ENCODE results near the gene CCDC88C. TPM values are rescaled to one million over a fixed set of nuclear protein-coding genes. Genes with fewer than 3 reads are reported as not detected.

The CCDC88C gene
- polyA plus RNA-seq, 1 donor (not counting 4 experiments of a cell fraction or from before 2014, with no cell fraction given), result 2.4 TPM

DNA sequence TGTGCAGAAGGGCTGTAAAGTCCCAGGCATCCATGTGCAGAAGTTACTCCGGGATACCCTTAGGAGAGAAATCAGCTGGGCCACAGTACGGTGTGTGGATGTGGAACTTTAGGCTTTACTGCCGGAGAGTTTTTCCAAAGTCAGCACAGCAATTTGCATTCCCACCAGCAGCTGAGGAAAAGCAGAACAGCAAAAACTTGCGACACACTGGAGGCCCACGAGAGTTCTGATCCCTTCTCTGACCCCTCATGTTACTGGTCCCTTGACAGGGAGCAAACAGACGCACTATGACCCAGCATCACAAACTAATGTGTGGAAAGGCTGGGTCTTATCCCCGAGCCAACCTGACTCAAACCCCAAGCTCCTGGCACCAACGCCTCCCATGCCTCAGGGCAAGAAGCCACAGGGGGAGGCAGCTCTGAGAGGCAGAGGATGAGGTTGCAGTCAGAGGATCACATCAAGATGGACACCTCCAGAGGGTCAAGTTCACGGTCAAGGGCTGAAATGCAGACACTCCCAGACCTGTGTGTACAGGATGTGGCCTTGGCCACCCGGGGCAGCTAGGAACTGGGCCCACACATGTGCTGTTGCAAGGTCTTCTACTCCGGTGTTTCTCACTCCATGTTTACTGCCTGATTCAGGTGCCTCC is 38.6 kb downstream of the CCDC88C start:
- dilution Hi-C loops (cut with MboI; ENCODE audit: extremely low pct_ligation_motif_present, low sequenced_read_pairs), result no loop called here
- H3K9me3 ChIP-seq (ENCODE audit: control insufficient read depth, low read depth, low read length), result no peaks in the 10 kb centered on the region
- H3K27me3 ChIP-seq (ENCODE audit: control insufficient read depth, extremely low read depth, insufficient read depth, low read length), result no peaks in the 10 kb centered on the region
- no peaks in the 10 kb centered on the region for H4K20me1 ChIP-seq (ENCODE audit: control insufficient read depth, extremely low read depth, insufficient read depth, low read length)
- no peak overlapping the region for H3K4me3 ChIP-seq (ENCODE audit: control insufficient read depth in 2 of 3, extremely low read depth in 1 of 3, insufficient read depth in 2 of 3, low read depth in 1 of 3, low read length in 3 of 3)
- TF ChIP-seq, protein P1, sequence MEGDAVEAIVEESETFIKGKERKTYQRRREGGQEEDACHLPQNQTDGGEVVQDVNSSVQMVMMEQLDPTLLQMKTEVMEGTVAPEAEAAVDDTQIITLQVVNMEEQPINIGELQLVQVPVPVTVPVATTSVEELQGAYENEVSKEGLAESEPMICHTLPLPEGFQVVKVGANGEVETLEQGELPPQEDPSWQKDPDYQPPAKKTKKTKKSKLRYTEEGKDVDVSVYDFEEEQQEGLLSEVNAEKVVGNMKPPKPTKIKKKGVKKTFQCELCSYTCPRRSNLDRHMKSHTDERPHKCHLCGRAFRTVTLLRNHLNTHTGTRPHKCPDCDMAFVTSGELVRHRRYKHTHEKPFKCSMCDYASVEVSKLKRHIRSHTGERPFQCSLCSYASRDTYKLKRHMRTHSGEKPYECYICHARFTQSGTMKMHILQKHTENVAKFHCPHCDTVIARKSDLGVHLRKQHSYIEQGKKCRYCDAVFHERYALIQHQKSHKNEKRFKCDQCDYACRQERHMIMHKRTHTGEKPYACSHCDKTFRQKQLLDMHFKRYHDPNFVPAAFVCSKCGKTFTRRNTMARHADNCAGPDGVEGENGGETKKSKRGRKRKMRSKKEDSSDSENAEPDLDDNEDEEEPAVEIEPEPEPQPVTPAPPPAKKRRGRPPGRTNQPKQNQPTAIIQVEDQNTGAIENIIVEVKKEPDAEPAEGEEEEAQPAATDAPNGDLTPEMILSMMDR (optimal IDR thresholded peaks at IDR 0.05 in 1 of 3, IDR thresholded peaks at IDR 0.05 in 1 of 3, conservative IDR thresholded peaks at IDR 0.05 in 1 of 3; ENCODE audit: extremely low read depth in 1 of 3, insufficient read depth in 2 of 3, low read length in 3 of 3), result no peak
- no peak for TF ChIP-seq EZH2 (IDR thresholded peaks at IDR 0.05; ENCODE audit: low read length)
- DNase-seq (ENCODE audit: low read depth, low spot score) (no peak), FAIRE-seq (no peak)
- H3K4me2 ChIP-seq (ENCODE audit: control insufficient read depth, extremely low read depth, insufficient read depth, low read depth, low read length), result no peak overlapping the region
- H3K79me2 ChIP-seq (ENCODE audit: control insufficient read depth, insufficient read depth, low read length), result no peaks in the 10 kb centered on the region
- H2AFZ ChIP-seq (ENCODE audit: control insufficient read depth, low read length), result no peak overlapping the region
- no peak overlapping the region for H3K9ac ChIP-seq (ENCODE audit: control insufficient read depth, extremely low read depth, insufficient read depth, low read length)
- no peaks in the 10 kb centered on the region for H3K4me1 ChIP-seq (ENCODE audit: control insufficient read depth, extremely low read depth, insufficient read depth, low read length)
- H3K27ac ChIP-seq (ENCODE audit: control insufficient read depth, insufficient read depth, low read length), result no peak overlapping the region
- no peaks in the 10 kb centered on the region for H3K36me3 ChIP-seq (ENCODE audit: control insufficient read depth in 2 of 2, extremely low read depth in 1 of 2, insufficient read depth in 2 of 2, low read length in 2 of 2)
- no peaks in the 10 kb centered on the region for H3K9me1 ChIP-seq (ENCODE audit: control insufficient read depth, extremely low read depth, insufficient read depth, low read length)

DNA sequence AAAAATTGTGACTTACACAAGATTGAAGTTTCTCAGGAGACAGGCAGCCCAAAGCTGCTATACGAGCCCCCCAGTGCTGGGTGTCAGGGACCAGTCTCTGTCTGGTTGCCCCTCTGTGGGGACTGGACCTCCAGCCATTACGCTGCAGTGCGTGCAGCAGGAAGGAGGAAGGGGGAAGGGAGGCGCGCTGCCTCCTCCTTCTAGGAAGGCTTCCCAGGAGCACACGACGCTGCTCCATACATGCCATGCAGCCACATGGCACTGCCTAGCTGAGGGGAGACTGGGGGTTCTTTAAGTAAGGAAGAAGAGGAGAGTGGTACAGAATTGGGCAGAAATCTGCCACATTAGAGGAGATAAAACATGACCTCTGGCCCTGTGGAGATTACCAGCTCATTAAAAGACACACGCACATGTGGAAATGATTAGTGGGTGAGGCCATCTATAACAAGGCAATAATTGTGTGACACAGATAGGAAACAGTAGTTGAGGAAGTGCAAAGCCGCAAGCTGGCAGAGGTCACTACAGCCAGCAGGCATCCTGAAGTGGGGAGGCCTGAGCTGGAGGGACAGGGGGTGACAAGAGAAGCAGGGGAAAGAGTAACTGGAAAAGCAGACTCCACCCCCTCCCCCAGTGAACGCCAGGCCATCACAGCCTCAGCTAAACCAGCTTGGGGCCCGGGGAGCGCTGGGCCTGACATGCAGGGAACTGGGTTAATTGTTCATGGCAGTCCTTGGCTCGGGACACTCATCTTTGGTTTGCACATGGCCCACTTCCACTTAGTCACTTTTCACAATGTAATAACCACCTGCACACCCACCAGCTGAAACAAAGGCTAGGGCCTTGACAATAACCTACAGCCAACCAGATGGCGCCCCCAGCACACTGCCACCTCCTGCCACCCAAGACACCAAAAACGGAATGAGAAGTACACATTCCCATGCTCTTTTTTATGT is 39.6 kb downstream of the CCDC88C start:
- Histone ChIP-seq H3K9me3 (ENCODE audit: control insufficient read depth, low read depth, low read length) (no peaks in the 10 kb centered on the region), H3K27ac (ENCODE audit: control insufficient read depth, insufficient read depth, low read length) (no peak overlapping the region), H3K4me1 (ENCODE audit: control insufficient read depth, extremely low read depth, insufficient read depth, low read length) (peaks cover 8% of the 10 kb centered on the region), H3K4me2 (ENCODE audit: control insufficient read depth, extremely low read depth, insufficient read depth, low read depth, low read length) (no peak overlapping the region), H4K20me1 (ENCODE audit: control insufficient read depth, extremely low read depth, insufficient read depth, low read length) (no peaks in the 10 kb centered on the region), H2AFZ (ENCODE audit: control insufficient read depth, low read length) (no peak overlapping the region), H3K79me2 (ENCODE audit: control insufficient read depth, insufficient read depth, low read length) (no peaks in the 10 kb centered on the region), H3K27me3 (ENCODE audit: control insufficient read depth, extremely low read depth, insufficient read depth, low read length) (no peaks in the 10 kb centered on the region), H3K36me3 (ENCODE audit: control insufficient read depth in 2 of 2, extremely low read depth in 1 of 2, insufficient read depth in 2 of 2, low read length in 2 of 2) (no peaks in the 10 kb centered on the region), H3K9ac (ENCODE audit: control insufficient read depth, extremely low read depth, insufficient read depth, low read length) (no peak overlapping the region), H3K4me3 (ENCODE audit: control insufficient read depth in 2 of 3, extremely low read depth in 1 of 3, insufficient read depth in 2 of 3, low read depth in 1 of 3, low read length in 3 of 3) (no peak overlapping the region), H3K9me1 (ENCODE audit: control insufficient read depth, extremely low read depth, insufficient read depth, low read length) (no peaks in the 10 kb centered on the region)
- DNase-seq (ENCODE audit: low read depth, low spot score) (no peak), FAIRE-seq (no peak)
- TF ChIP-seq, protein P1 (optimal IDR thresholded peaks at IDR 0.05 in 1 of 3, IDR thresholded peaks at IDR 0.05 in 1 of 3, conservative IDR thresholded peaks at IDR 0.05 in 1 of 3; ENCODE audit: extremely low read depth in 1 of 3, insufficient read depth in 2 of 3, low read length in 3 of 3), result no peak
- no peak for TF ChIP-seq EZH2 (IDR thresholded peaks at IDR 0.05; ENCODE audit: low read length)
- dilution Hi-C loops (cut with MboI; ENCODE audit: extremely low pct_ligation_motif_present, low sequenced_read_pairs), result no loop called here

Data from keratinocyte (primary cell).